Astrocyte (in vitro differentiated cells and primary cell): ENCODE data around the gene MGAM2.

Experiments
- CTCF ChIP-seq: IDR thresholded peaks from 2 replicates; pipeline ENCODE4 v1.5.1; 2011; ENCODE audit warnings: low read depth, mild to moderate bottlenecking, inconsistent platforms, low read length, moderate library complexity; ENCODE audit not compliant: insufficient read depth
- EZH2 ChIP-seq: IDR thresholded peaks from 2 replicates; pipeline ENCODE4 v1.6.1; 2012; ENCODE audit warnings: mild to moderate bottlenecking, low read length, inconsistent platforms; ENCODE audit not compliant: insufficient read depth

- no peak for TF ChIP-seq CTCF
- TF ChIP-seq EZH2: no peak
These were observed 152.3 kb downstream of the MGAM2 start for GRCh38 chr7:142263598-142264380.
